Measurements from ENCODE around the gene KRT1. TPM values are rescaled to one million over a fixed set of nuclear protein-coding genes. Genes with fewer than 3 reads are reported as not detected.

Gene KRT1
- total and polyA plus RNA-seq, 10 of the 15 experiments (the other 5 are each of a cell fraction or from before 2014, with no cell fraction given): not detected

GRCh38 chr12:52670961-52671360, 9.2 kb downstream of the KRT1 start:
- H3K9ac ChIP-seq (ENCODE audit: control insufficient read depth, insufficient read depth, low read length): no peak overlapping the region
- ChIA-PET CTCF (no interaction called here), POLR2A (no interaction called here), RAD21 (ENCODE audit: unreplicated experiment) (no interaction called here), SMC1A (ENCODE audit: uncharacterized antibody, unreplicated experiment) (no interaction called here)
- 38% methylated on average over 3 of the region's 3 CpGs for WGBS (ENCODE audit: insufficient coverage, insufficient replicate concordance, low lambda C conversion rate, missing lambda C conversion rate)
- no peaks in the 10 kb centered on the region for H3K79me2 ChIP-seq (ENCODE audit: control insufficient read depth, insufficient read depth, low read length)
- intact Hi-C loops (cut with micrococcal nuclease; ENCODE audit: unreplicated experiment) (no loop called here), in situ Hi-C loops (cut with MboI) (no loop called here)
- no peaks in the 10 kb centered on the region for H3K4me1 ChIP-seq (ENCODE audit: control insufficient read depth, insufficient read depth, low read length)
- no peak for ATAC-seq
- no peak overlapping the region for H3K27ac ChIP-seq (ENCODE audit: control insufficient read depth, insufficient read depth)
- no peaks in the 10 kb centered on the region for H4K20me1 ChIP-seq (ENCODE audit: control insufficient read depth, insufficient read depth)
- H2AFZ ChIP-seq (ENCODE audit: control insufficient read depth, low read depth, low read length): no peak overlapping the region
- no TSS peak for BruUV-seq (replicated peaks)
- H3K9me3 ChIP-seq (replicated peaks; ENCODE audit: control insufficient read depth, insufficient read depth, low read length): no peaks in the 10 kb centered on the region
- no peak overlapping the region for H3K4me2 ChIP-seq (ENCODE audit: control insufficient read depth, insufficient read depth)
- TF ChIP-seq PBX3 (IDR thresholded peaks at IDR 0.05; ENCODE audit: insufficient replicate concordance, low read depth, low read length) (no peak), MLLT1 (IDR thresholded peaks at IDR 0.05) (no peak), BCL11A (IDR thresholded peaks at IDR 0.05; ENCODE audit: low read depth, low read length) (no peak), CEBPB (IDR thresholded peaks at IDR 0.05; ENCODE audit: borderline replicate concordance in 1 of 2, low read depth in 2 of 2, low read length in 2 of 2) (no peak), BCLAF1 (IDR thresholded peaks at IDR 0.05) (no peak), IRF5 (IDR thresholded peaks at IDR 0.05; ENCODE audit: borderline replicate concordance) (no peak), ATF2 (IDR thresholded peaks at IDR 0.05; ENCODE audit: low read length) (no peak), HDAC6 (IDR thresholded peaks at IDR 0.05; ENCODE audit: unreplicated experiment) (no peak), IRF4 (IDR thresholded peaks at IDR 0.05; ENCODE audit: low read depth, low read length) (no peak), CREB1 (IDR thresholded peaks at IDR 0.05; ENCODE audit: low read depth) (no peak)
- no peak for FAIRE-seq
- no peaks in the 10 kb centered on the region; a peak in 1 of 4 replicates for H3K27me3 ChIP-seq (replicated peaks in 1 of 2; ENCODE audit: control insufficient read depth in 2 of 2, insufficient read depth in 2 of 2, low read length in 1 of 2)
- no peaks in the 10 kb centered on the region for H3K36me3 ChIP-seq (ENCODE audit: control insufficient read depth in 2 of 2, insufficient read depth in 2 of 2, low read length in 1 of 2)
- no peak for DNase-seq (ENCODE audit: low read depth, low spot score)
- H3K4me3 ChIP-seq: no peak overlapping the region

Measured in GM12878 (cell line).